ENCODE measurements around the gene CD244. TPM values are rescaled to one million over a fixed set of nuclear protein-coding genes. Genes with fewer than 3 reads are reported as not detected.

CD244 gene
- total and polyA plus RNA-seq, 2 donors (not counting 3 experiments of a cell fraction or from before 2014, with no cell fraction given), result not detected

- intact Hi-C loops (cut with micrococcal nuclease) (no loop called here), dilution Hi-C loops (cut with MboI; ENCODE audit: extremely low pct_ligation_motif_present, low sequenced_read_pairs) (no loop called here)
- Histone ChIP-seq H3K4me2 (ENCODE audit: insufficient read depth, low read length) (no peak overlapping the region), H3K9me3 (replicated peaks; ENCODE audit: control insufficient read depth, insufficient read depth, low read length) (no peaks in the 10 kb centered on the region), H2AFZ (ENCODE audit: low read depth, low read length) (no peak overlapping the region), H3K9me1 (replicated peaks; ENCODE audit: control insufficient read depth, extremely low read depth, insufficient read depth, low read length) (no peaks in the 10 kb centered on the region), H4K20me1 (replicated peaks; ENCODE audit: control insufficient read depth, extremely low read depth, insufficient read depth, low read length) (no peaks in the 10 kb centered on the region), H3K4me1 (ENCODE audit: control insufficient read depth, extremely low read depth, insufficient read depth, low read length) (no peaks in the 10 kb centered on the region), H3K27me3 (ENCODE audit: control insufficient read depth in 2 of 2, insufficient read depth in 2 of 2, low read length in 2 of 2) (no peaks in the 10 kb centered on the region), H3K36me3 (ENCODE audit: control insufficient read depth in 2 of 2, extremely low read depth in 1 of 2, insufficient read depth in 2 of 2, low read length in 2 of 2) (no peaks in the 10 kb centered on the region), H3K27ac (ENCODE audit: insufficient read depth, low read depth, low read length) (no peak overlapping the region), H3K9ac (replicated peaks; ENCODE audit: extremely low read depth, insufficient read depth, low read length) (no peak overlapping the region), H3K4me3 (replicated peaks in 1 of 3; ENCODE audit: insufficient read depth in 1 of 3, low read depth in 1 of 3, low read length in 3 of 3) (no peak overlapping the region), H3K79me2 (ENCODE audit: control insufficient read depth, insufficient read depth, low read length) (no peaks in the 10 kb centered on the region)
- ChIA-PET CTCF (interaction anchor here (0.9 kb wide), 1 partner anchor 51 kb away, joined by 4 read pairs; no protein-coding TSS in a partner anchor), POLR2A (no interaction called here)
- no peak for DNase-seq (ENCODE audit: low read depth, low spot score)
- no TSS peak for BruUV-seq (replicated peaks)
- no peak for TF ChIP-seq JUN (IDR thresholded peaks at IDR 0.05; ENCODE audit: borderline replicate concordance, insufficient read depth, insufficient read length, low read depth)
- no peak for TF ChIP-seq EZH2 (IDR thresholded peaks at IDR 0.05; ENCODE audit: borderline replicate concordance, low read depth, low read length, severe bottlenecking)
- no peak for TF ChIP-seq GATA2 (IDR thresholded peaks at IDR 0.05; ENCODE audit: insufficient read depth, insufficient read length, low read depth, low read length)
- TF ChIP-seq POLR2AphosphoS5 (IDR thresholded peaks at IDR 0.05; ENCODE audit: insufficient read depth, low read depth, low read length), result no peak
- TF ChIP-seq, protein P1, sequence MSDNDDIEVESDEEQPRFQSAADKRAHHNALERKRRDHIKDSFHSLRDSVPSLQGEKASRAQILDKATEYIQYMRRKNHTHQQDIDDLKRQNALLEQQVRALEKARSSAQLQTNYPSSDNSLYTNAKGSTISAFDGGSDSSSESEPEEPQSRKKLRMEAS (IDR thresholded peaks at IDR 0.05; ENCODE audit: insufficient read depth, insufficient read length), result no peak
- no peak for TF ChIP-seq FOS (IDR thresholded peaks at IDR 0.05; ENCODE audit: borderline replicate concordance, insufficient read depth, low read length)
- TF ChIP-seq, protein P2, sequence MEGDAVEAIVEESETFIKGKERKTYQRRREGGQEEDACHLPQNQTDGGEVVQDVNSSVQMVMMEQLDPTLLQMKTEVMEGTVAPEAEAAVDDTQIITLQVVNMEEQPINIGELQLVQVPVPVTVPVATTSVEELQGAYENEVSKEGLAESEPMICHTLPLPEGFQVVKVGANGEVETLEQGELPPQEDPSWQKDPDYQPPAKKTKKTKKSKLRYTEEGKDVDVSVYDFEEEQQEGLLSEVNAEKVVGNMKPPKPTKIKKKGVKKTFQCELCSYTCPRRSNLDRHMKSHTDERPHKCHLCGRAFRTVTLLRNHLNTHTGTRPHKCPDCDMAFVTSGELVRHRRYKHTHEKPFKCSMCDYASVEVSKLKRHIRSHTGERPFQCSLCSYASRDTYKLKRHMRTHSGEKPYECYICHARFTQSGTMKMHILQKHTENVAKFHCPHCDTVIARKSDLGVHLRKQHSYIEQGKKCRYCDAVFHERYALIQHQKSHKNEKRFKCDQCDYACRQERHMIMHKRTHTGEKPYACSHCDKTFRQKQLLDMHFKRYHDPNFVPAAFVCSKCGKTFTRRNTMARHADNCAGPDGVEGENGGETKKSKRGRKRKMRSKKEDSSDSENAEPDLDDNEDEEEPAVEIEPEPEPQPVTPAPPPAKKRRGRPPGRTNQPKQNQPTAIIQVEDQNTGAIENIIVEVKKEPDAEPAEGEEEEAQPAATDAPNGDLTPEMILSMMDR (IDR thresholded peaks at IDR 0.05; ENCODE audit: extremely low read depth in 1 of 2, insufficient read depth in 1 of 2, low read depth in 1 of 2, low read length in 2 of 2), result no peak
- no peak for TF ChIP-seq POLR2A (IDR thresholded peaks at IDR 0.05; ENCODE audit: low read depth, low read length)
- no peak for TF ChIP-seq MYC (IDR thresholded peaks at IDR 0.05; ENCODE audit: low read depth, low read length)
- no peak for FAIRE-seq
Measured at GRCh38 chr1:160801836-160802580, 60.7 kb downstream of the CD244 start.

Measured in endothelial cell of umbilical vein (primary cell).